ENCODE measurements around the gene EPHB1.
"Not testable (repeated sequence)": the region's sequence is repeated elsewhere in the genome, so short reads cannot be mapped to it uniquely, and the experiment has no call there.

Gene EPHB1

DNA sequence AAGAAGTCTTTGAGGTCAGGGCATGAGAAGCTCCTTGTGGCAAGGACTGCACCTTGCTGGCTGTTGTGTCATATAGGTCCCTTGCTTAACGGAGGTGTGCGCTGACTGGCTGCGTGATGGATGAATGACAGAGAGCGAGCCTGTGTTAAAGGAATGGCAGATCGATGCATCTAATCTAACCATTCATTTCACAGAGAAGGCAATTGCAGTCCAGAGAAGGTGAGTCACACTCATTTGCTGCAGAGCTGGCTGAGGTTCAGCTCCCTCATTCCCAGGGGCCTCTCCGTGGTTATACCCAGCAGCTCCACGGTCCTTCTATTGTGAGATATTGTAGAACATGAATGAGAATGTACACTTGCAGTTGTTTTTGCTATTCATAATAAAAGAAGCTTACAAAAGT is 289.3 kb downstream of the EPHB1 start:
- DNase-seq (ENCODE audit: low read depth in 2 of 2) = no peak

DNA sequence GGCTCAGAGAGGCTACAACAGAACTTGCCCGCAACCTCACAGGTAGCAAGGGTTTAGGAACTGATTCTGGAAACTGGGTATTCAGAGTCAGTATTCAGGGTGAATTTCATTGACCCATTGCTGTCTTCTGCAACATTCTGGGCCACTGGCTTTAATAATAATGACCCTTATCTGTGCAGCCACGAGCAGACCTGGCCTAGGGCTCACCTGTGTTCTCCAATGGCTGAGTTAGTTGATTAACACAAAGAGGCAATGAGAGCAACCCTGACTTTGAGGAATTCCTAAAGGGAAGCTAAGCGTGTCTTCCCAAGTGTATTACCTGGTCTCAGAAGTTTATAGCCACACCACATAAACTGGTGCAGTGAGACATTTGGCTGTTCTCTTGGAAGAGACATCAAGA is 289.9 kb downstream of the EPHB1 start:
- DNase-seq (ENCODE audit: low read depth in 2 of 2) = no peak

DNA sequence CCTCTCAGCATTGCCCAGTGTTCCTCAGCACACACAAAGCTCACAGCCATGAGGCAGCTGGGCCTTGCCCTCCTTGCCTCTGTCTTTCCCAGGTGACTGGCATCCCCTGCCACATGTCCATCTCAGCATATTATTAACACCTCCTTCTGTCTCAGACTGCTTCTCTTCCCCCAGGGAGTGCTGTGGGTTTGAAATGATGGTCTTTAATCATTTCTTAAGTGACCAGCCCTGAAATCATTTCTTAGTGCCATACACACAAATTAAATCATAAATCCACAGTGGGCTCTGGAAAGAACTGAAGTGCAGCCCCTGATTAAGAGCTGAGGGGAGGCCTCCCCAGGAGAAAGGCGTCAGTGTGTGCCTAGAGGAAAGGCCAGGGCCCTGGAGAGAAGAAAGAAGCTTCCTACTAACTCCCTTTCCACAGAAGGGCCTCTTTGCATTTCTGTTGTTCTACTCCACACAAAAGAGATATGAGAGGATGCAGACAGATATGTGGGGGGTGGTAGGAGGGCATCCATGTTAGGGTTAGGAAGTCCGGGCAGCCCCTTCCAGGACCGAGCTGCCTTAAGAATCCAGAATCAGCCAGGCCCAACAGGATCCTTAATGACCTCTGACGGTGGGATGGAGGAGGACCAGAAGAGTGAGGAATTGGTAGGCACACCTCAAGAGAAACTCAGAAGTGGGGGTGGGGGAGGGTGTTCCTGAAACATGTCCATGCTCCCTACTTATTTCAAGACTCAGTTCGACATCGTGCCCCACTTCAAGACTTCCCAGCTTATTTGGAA is 290.8 kb downstream of the EPHB1 start:
- DNase-seq (ENCODE audit: low read depth in 2 of 2) = no peak

DNA sequence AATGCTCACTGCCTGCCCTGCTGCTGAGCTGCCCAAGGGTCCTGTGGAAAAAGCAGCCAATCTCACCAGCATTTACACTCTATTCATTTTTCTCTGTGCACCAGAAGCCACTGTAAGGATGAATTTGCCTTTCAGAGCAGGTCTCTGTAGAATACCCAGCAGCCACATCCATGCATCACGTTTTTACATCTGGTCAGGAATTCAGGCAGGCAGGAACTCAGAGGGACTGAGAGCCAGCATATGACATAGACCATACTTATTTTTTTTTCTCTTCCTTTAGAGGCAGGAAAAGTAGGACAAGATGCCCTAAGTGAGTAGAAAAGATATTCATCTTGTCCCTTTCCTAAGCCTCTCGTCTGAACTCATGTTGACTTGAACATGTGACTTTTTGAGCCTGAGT is 292.7 kb downstream of the EPHB1 start:
- DNase-seq (ENCODE audit: low read depth in 2 of 2) = no peak

DNA sequence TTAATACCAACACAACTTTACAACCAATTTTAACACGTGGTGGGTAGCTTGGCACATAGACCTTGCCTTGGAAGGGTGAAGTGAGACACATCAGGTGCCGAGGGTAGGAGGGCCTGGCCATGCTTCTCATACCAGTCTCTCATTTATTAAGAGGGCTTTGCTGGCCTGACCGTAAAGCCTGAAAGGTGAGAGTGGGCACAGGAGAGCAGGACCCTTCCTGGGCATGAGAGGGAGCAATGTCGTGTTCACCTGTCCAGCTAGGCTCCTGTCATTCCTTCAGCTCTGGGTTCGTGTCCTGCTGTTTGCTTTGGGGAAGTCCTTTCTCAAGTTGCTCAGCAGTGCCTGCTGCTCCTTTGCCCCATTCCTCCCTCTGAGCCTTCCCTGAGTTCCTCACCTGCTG is 294.4 kb downstream of the EPHB1 start:
- no peak for DNase-seq (ENCODE audit: low read depth in 2 of 2)

DNA sequence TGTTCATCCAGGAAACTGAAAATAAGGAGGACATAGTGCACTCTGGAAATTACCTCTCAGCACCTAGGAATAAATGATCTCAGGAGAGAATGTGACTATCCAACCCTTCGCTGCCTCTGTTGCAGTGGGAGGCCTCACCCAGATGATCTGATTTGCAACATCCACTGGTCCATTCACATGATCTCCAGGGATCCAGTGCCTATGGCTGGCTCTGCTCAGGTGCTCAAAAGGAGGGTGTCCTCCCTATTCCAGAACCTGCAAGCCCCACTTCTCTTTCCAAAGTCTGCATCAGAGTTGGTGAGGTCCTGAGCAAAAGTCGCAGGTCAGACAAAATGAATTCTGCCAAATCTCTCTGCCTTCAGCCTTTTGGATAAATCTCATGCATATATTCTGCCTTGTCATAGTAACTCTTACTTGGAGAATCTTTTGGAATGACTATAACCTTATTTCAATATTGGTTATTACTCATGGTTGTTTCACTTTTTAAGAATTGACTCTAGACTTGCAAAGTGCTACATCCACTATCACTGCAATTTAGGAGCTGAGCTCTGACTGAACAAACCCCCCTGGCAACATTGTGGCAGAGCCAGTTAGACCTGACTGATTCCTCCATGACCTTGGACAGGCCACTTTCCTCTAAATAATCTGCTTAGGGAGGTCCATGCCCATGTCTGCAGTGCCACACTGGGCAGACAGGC is 295.1 kb downstream of the EPHB1 start:
- no peak for DNase-seq (ENCODE audit: low read depth in 2 of 2)

DNA sequence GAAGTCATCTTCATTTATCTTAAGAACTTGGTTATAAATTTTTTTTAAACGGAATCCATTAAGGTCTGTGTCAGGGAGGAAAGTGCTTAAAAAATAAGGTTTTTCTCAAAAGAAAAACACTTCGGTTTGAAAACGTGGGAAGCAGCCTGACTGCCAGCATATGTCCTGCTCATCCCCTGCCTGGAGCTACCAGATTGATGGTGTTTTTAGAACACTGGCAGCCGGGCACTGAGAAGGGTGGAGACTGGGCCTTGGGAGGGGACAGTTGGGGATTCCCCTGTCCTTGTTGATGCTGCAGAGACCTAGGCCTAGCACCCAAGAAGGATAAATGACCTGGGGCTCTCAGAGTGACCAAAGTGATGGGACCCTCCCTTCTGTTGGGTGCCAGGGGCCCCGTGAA is 296.9 kb downstream of the EPHB1 start:
- DNase-seq (ENCODE audit: low read depth in 2 of 2) = no peak

DNA sequence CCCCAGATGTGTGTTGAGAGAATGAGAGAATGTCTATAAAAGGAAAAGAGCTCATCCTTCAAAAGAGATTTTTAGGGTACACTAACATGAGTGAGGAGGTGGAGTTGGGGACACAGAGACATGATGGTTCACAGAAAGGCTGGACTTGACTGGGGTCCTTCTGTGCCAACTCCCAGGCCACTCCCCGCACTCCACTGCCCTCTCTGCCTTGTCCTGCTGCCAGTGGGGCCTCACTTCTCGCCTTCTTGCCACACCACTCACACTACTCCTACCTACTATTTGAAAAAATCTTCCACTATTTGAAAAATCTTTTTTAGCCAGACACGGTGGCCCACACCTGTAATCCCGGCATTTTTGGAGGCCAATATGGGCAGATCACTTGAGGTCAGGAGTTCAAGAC is 298.1 kb downstream of the EPHB1 start:
- DNase-seq (ENCODE audit: low read depth in 2 of 2) = no peak

DNA sequence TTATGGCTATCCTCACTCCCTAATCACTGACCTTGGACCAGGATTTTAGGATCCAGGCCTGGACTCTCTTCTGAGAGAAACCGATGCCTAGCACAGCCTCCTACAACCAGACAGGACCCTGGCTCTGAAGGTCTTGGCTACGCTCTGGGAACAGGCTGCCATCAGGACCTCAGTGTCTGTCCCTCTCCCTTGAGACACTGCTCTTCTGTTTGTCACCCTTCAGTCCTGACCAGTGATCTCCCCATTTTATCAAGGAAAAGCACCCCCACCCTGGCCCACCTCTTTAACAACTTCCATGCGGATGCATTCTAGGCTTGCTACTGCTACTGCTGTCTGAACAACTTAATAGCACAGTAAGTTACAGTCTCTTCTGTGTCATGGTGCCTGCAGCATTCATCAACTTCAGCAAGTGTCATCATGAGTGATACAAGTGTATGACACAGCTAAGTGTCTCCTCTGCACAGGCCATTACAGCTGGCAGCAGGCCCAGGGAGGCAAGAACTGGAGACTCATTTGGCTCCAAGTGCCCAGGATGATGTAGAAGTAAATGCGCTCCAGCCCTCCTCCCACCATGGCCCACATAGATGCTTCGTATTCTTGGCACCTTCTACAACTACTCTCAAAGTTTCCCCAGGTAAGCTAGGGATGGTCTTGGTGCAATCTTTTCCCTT is 302.4 kb downstream of the EPHB1 start:
- DNase-seq (ENCODE audit: low read depth in 2 of 2) = no peak

DNA sequence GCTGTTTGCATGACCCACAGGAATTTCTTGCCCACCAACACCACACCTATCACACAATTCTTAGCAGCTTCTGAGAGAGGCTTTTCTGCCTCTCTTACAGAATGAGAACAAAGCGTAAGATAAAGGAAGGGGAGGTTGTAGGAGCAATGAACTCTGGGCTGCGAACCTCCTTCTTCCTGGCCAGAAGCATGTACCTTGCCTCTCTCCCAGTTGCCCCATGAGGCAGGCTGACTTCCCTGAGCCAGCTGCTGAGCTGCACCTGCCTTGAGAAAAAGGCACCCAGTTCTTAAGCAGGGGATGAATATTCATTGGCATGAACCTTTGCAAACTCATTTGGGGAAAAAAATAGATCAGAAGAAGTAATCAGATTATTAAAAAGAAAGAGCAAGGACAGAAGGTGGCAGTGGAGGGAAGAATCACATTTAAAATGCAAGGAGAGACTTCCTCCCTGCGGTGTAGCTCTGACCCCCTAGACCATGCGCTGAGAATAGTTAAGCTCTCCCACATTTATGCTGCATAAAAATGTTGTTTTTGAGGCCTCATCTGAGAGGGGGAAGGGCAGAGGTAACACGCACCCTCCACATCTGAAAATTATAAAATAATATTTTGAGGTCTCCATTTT is 304.8 kb downstream of the EPHB1 start:
- no peak for DNase-seq (ENCODE audit: low read depth in 2 of 2)

DNA sequence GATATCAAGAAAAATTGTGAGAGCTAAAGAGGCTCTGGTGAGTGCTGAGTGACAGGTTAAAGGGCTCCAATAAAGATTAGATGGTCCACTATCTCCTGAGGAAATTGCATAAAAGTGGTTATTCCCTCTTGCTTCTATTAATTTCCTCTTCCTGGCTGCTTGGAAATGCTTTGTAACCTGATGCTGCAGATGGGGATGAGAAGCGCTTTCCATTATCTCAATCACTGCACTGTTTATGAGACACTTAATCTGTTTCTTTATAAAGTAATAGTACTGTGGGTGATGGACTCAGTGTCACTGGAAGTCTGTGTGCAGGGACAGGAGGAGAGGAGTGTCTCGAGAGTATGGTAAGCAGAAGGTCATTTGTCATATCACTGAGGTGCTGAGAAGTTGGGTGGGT is 305.3 kb downstream of the EPHB1 start:
- DNase-seq (ENCODE audit: low read depth in 2 of 2) = no peak

DNA sequence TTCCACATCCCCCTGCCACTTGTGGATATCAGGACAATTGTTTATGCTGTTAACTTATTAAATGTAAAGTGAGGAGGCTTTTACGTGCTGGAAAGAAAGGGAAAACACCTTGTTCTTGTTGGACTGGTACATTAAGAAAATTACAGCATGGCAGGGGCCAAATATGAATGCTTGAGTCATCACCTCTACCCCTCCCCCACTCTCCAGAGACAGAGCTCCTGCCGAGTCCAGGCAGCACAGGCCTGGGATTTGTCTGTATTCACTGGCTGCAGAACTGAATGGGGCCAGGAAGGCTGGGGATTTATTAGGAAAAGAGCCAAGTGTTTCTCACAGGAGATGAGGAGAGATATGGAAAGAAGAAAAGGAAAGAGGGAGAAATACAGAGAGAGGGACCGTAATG is 308.9 kb downstream of the EPHB1 start:
- no peak for DNase-seq (ENCODE audit: low read depth in 2 of 2)

DNA sequence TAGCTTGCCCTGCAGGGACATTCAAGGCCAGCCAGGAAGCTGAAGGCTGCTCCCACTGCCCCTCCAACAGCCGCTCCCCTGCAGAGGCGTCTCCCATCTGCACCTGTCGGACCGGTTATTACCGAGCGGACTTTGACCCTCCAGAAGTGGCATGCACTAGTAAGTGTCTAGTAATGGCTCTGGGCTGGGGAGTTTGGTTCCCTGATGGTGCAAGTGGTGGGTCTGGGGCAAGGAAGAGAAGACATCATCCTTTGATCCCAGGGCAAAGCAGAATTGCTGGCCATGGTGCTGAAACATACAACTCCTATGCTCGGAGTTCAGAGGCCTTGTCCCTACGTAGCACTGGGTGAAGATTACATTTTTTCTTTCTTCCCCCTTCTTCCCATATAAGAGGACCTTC is 311.4 kb downstream of the EPHB1 start:
- DNase-seq (ENCODE audit: low read depth in 2 of 2) = no peak

DNA sequence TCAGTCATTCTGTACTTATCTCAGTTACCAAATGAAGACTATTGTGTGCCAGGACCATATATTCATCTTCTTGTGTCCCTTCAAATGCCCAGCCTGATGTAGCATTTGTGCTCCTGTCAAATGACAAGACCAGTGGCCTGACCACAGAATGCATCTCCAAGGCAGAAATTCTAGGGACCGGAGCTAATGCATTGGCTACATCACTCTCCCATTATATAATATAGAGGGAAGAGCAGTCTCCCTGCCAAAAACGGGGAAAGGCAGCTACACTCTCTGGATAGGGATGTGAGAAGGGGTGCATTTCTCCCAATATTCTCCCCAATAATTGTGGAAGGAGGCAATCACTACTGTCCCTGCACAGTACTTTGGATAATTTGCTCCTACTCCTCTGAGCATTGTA is 312.0 kb downstream of the EPHB1 start:
- no peak for DNase-seq (ENCODE audit: low read depth in 2 of 2)

DNA sequence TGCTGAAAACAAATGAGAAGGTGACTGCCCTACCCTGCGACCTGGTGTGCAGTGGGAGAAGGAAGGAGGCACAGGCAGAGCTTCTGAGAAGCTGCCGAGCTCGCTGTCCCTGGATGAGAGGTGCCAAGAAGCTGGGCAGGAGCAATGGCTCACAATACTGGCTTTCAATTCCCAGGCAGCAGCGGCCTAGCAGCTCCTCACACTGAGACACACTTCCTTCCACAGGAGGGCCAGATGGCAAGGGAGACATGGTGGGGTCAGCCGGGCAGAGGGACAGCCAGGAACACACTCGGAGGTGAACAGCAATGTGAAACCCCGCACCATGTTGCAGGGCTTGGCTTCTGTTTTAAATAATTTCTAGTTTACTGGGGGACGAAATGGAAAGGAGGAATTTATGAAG is 314.6 kb downstream of the EPHB1 start:
- no peak for DNase-seq (ENCODE audit: low read depth in 2 of 2)

DNA sequence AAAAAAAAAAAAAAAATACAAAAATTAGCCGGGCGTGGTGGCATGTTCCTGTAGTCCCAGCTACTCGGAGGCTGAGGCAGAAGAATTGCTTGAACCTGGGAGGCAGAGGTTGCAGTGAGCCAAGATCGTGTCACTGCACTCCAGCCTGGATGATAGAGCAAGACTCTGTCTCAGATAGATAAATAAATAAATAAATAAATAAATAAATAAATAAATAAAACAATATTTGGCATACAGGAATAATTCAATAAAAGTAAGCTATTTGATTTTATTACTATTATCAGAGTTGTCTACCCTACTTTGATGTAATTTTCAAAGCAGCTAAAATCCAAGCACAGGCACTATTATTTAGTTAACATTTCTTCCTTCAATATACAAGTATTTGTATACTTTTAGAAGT is 319.5 kb downstream of the EPHB1 start:
- not testable (repeated sequence) for DNase-seq (ENCODE audit: low read depth in 2 of 2)

DNA sequence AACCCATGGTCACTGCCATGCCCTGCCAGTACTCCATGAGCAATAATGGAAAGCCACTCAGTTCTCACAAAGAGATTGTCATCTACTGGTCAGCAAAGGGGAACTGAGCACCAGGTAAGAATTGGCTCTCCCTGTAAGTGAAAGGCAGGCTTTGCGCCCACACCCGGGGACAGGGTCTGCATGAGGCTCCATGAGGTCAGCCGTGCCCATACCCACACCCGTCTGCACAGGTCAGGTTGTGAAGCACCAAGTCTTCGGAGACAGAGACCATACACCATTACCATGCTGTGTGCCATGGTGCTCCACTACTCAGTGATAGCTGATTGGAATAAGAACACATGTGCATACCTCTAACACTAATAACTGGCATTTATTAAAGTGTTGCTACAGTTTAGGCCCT is 322.9 kb downstream of the EPHB1 start:
- DNase-seq (ENCODE audit: low read depth in 2 of 2) = no peak

DNA sequence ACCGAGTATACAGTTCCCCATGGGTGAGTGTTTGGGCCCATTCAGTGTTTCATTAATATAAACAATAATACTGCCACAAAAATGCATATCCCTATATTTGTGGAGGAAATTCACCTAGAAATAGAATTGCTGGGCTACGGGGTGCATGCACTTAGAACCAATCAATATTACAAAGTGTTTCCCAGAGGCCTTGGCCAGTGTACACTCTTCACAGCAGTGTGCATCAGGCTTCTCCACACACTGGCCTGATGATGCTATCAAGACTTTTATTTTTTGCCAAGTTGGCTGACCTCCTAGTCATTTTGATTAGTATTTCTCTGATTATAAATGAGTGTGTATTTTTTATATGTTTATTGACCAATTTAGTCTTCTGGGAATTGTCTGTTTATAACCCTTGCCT is 323.7 kb downstream of the EPHB1 start:
- DNase-seq (ENCODE audit: low read depth in 2 of 2) = no peak

DNA sequence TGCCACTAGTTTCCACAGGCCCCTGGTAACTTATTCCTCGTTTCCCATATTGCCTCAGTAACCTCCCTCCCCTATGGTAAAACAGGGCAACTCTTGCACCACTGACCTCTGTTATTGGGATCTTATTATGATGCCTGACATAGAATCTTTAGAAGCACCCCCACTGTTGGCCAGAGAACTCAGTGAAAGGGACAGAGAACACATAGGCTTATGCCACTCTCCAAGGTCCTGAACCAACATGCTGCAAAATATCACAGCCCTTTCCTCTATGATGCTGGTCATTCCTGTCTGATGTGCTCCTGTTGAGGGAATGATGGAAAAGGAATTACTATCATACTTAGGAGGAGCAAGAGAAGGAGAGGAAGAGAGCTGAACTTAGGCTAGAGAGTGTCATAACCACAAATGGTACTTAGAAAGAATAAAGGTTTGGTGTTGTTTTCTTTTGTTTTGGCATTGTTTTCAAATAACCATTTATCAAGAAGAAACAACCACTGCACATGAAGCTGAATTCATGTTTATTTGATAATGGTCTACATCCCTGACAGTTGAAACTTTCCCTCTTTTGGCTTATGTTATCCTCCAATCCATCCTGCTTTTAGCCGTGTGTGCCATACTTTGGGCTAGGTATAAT is 330.2 kb downstream of the EPHB1 start:
- DNase-seq (ENCODE audit: low read depth in 2 of 2) = no peak

DNA sequence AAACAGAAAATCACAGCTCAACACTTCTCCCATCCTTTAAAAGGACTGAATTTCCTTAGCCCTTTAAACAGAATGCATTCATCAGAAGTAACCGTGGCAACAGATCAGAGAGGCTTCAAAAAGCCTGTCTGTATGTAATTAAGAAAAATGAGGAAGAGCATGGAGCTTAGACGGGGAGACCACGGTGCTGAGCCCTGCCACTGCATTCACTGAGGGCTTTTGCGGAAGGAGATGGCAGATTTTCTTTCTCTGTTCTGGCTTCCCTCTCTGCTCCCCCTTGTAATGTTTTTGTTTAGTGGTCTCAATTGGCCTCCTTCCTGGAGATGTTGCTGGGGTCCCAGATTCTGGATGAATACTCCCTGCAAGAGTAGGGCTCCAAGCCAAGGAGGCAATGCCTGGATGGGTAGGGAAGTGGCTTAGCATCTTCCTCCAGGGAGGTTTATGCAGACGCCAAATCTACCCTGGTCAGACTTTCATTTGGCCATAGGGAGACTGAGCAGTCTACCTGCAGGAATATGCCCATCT is 332.9 kb downstream of the EPHB1 start:
- DNase-seq (ENCODE audit: low read depth in 2 of 2) = no peak

DNA sequence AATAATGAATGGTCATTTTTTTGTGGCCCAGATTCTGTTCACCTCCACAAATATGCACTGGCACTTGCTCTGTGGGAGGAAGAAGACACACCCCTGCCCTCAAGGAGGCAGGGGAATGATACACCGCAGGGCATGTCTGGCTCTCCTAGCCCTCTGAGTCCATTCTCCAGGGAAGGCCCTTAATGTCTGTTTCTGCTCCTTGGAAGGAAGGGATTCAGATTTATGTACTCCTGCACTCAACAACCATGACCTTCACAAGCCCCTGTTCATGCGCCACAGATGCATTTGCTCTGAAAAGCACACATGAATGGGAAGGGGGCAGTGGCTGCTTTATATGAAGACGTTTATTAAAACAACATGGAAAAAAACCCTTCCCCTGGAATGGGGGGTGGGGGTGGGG is 333.8 kb downstream of the EPHB1 start:
- DNase-seq (ENCODE audit: low read depth in 2 of 2) = no peak

DNA sequence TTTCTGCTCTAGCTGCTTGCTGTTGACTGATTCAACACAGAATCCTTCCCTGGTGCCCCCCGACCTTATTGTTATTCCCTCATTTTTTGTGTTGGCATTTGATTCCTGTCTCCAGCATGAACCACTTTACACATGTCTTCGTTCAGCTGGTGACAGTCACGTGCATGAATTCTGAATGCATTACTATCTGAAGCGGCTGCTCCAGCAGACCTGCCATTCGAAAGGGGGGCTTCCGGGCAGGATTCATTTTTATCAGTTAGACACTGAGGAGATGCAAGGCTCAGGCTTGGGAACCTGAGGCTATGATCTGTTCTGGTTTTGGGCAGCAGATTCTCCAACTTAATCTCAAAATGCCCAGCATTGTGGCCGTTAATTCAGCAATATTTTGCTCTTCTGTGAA is 336.2 kb downstream of the EPHB1 start:
- DNase-seq (ENCODE audit: low read depth in 2 of 2) = no peak

All from stimulated activated CD8-positive, alpha-beta memory T cell treated with anti-CD3 and anti-CD28 coated beads, Interleukin-15, amount 100 ng/mL, for 4 hours (primary cell).